ENCODE data around the gene ROBO2. TPM values are rescaled to one million over a fixed set of nuclear protein-coding genes. Genes with fewer than 3 reads are reported as not detected.

The ROBO2 gene
- total and polyA plus RNA-seq, 12 donors: 0.04 to 3.5 (median 0.34) TPM; not detected in 3

DNA sequence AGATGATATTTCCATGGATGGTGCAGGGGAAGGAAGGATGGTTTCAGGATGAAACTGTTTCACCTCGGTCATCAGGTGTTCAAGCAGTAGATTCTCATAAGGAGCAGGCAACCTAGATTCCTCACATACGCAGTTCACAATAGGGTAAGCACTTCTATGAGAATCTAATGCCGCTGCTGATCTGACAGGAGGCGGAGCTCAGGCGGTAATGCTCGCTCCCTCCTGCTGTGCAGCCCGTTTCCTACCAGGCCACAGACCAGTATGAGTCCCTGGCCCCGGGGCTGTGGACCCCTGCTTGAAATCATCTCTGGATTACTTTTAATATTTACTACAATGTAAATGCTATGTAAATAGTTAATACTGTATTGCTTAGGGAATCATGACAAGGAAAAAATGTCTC lies 241.8 kb downstream of the ROBO2 start:
- intact Hi-C loops (cut with DNase I): no loop called here
- no peak overlapping the region for H3K4me3 ChIP-seq
- no peaks in the 10 kb centered on the region for H3K9me3 ChIP-seq
- TF ChIP-seq CTCF (IDR thresholded peaks at IDR 0.05): no peak
- no peaks in the 10 kb centered on the region for H3K4me1 ChIP-seq
- no peaks in the 10 kb centered on the region for H3K36me3 ChIP-seq
- H3K27me3 ChIP-seq: peaks cover 0 to 2% (median 0%) of the 10 kb centered on the region in 7 donors
- H3K27ac ChIP-seq: no peak overlapping the region
- DNase-seq (no peak), ATAC-seq (no peak)
- 49 to 51% methylated on average over 8 of the region's 8 CpGs for WGBS, 2 donors

DNA sequence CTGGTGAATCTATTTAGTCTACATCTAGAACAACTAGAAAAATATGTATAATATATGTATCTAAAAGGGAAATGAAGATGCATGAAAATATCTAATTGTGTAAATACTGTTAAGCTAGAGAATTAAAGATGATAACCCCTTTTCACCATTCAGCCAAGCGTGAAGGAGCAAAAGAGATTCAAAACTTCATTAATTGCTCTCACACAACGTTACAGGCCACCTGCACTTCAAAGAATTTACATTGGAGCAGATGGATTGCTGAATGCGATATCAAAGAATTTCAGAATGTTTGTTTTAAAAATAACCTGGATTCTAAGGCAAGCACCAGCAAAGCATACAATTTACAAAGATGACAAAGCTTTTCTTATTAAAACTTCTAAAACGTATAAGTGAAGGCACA lies 243.2 kb downstream of the ROBO2 start:
- intact Hi-C loops (cut with DNase I): no loop called here
- WGBS, 2 donors: 79 to 81% methylated on average over 4 of the region's 4 CpGs
- no peak for DNase-seq

GRCh38 chr3:77288348-77288747 lies 248.4 kb downstream of the ROBO2 start:
- Histone ChIP-seq H3K9me3 (no peaks in the 10 kb centered on the region), H3K4me1 (no peaks in the 10 kb centered on the region), H3K36me3 (no peaks in the 10 kb centered on the region), H3K27me3 (peaks cover 0 to 2% (median 0%) of the 10 kb centered on the region in 7 donors), H3K27ac (no peak overlapping the region), H3K4me3 (no peak overlapping the region)
- DNase-seq: no peak
- ATAC-seq: no peak
- intact Hi-C loops (cut with DNase I): no loop called here
- 82 to 86% methylated on average over 1 of the region's 1 CpG for whole genome bisulfite sequencing, 2 donors
- no peak for TF ChIP-seq CTCF (IDR thresholded peaks at IDR 0.05)

More for the DNA sequence above, 243.2 kb downstream of the ROBO2 start:
- ATAC-seq: no peak
- Histone ChIP-seq H3K36me3 (no peaks in the 10 kb centered on the region), H3K27me3 (peaks cover 0 to 2% (median 0%) of the 10 kb centered on the region in 7 donors), H3K27ac (no peak overlapping the region), H3K4me1 (no peaks in the 10 kb centered on the region), H3K4me3 (no peak overlapping the region), H3K9me3 (no peaks in the 10 kb centered on the region)
- TF ChIP-seq CTCF (IDR thresholded peaks at IDR 0.05): no peak

DNA sequence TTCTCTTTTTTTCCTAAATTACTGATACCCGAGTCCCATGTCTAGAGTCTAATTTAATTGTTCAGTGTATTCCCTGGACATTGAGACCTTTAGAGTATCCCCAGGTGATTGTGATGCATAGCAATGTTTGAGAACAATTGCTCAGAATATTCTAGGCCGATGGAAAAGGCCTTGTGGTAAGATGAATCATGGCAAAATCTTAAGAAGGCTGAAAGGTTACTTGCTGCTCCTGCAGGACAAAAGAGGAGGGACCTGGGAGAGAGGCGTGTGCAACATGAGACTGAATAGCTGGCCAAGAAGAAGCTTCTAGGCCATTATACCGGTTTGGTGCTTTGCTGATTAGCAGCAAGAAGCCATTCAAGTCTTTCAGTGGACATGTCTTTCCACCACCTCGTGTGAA lies 256.6 kb downstream of the ROBO2 start:
- ATAC-seq (no peak), DNase-seq (no peak)
- WGBS, 2 donors: 86 to 87% methylated on average over 5 of the region's 5 CpGs
- H3K36me3 ChIP-seq: no peaks in the 10 kb centered on the region
- no peak overlapping the region for H3K27ac ChIP-seq
- no peaks in the 10 kb centered on the region for H3K27me3 ChIP-seq
- intact Hi-C loops (cut with DNase I): no loop called here
- no peaks in the 10 kb centered on the region for H3K4me1 ChIP-seq
- TF ChIP-seq CTCF (IDR thresholded peaks at IDR 0.05): no peak
- H3K4me3 ChIP-seq: no peak overlapping the region
- H3K9me3 ChIP-seq: no peaks in the 10 kb centered on the region
